ENCODE results near the gene CAPN9.

CAPN9 gene

GRCh38 chr1:230834292-230834691, 87.1 kb downstream of the CAPN9 start:
- Histone ChIP-seq H3K4me3 (ENCODE audit: low read depth in 1 of 2, low read length in 2 of 2) (no peak overlapping the region), H3K9ac (ENCODE audit: low read depth, low read length) (no peak overlapping the region), H3K27ac (ENCODE audit: low read length) (no peak overlapping the region), H2AFZ (ENCODE audit: low read depth, low read length) (no peak overlapping the region), H3K4me2 (ENCODE audit: insufficient read depth, low read length) (no peak overlapping the region), H3K4me1 (ENCODE audit: insufficient read depth, low read length) (no peaks in the 10 kb centered on the region), H3K36me3 (ENCODE audit: insufficient read depth, low read length) (peaks cover 9% of the 10 kb centered on the region; the same call in 1 of the 2 replicates), H3K9me3 (ENCODE audit: insufficient read depth, low read length, severe bottlenecking) (no peaks in the 10 kb centered on the region), H3K27me3 (ENCODE audit: insufficient read depth, low read length, poor library complexity) (no peaks in the 10 kb centered on the region), H3K79me2 (ENCODE audit: insufficient read depth, low read length) (no peaks in the 10 kb centered on the region), H4K20me1 (ENCODE audit: insufficient read depth, low read length) (no peaks in the 10 kb centered on the region)
- no peak for TF ChIP-seq CTCF (IDR thresholded peaks at IDR 0.05; ENCODE audit: borderline replicate concordance, extremely low read depth, low read length, poor library complexity, severe bottlenecking)
- no peak for TF ChIP-seq EZH2 (IDR thresholded peaks at IDR 0.05; ENCODE audit: borderline replicate concordance, low read depth, low read length, severe bottlenecking)
- ATAC-seq (ENCODE audit: insufficient read depth, low read depth) = no peak
- DNase-seq = no peak

GRCh38 chr1:230836347-230836746, 89.2 kb downstream of the CAPN9 start:
- Histone ChIP-seq H3K4me3 (ENCODE audit: low read depth in 1 of 2, low read length in 2 of 2) (no peak overlapping the region), H4K20me1 (ENCODE audit: insufficient read depth, low read length) (no peaks in the 10 kb centered on the region), H2AFZ (ENCODE audit: low read depth, low read length) (no peak overlapping the region), H3K27me3 (ENCODE audit: insufficient read depth, low read length, poor library complexity) (no peaks in the 10 kb centered on the region), H3K4me2 (ENCODE audit: insufficient read depth, low read length) (no peak overlapping the region), H3K9ac (ENCODE audit: low read depth, low read length) (no peak overlapping the region), H3K27ac (ENCODE audit: low read length) (no peak overlapping the region), H3K4me1 (ENCODE audit: insufficient read depth, low read length) (no peaks in the 10 kb centered on the region), H3K9me3 (ENCODE audit: insufficient read depth, low read length, severe bottlenecking) (no peaks in the 10 kb centered on the region), H3K79me2 (ENCODE audit: insufficient read depth, low read length) (no peaks in the 10 kb centered on the region), H3K36me3 (ENCODE audit: insufficient read depth, low read length) (peaks cover 9% of the 10 kb centered on the region; the same call in 1 of the 2 replicates)
- TF ChIP-seq CTCF (IDR thresholded peaks at IDR 0.05; ENCODE audit: borderline replicate concordance, extremely low read depth, low read length, poor library complexity, severe bottlenecking) (no peak), EZH2 (IDR thresholded peaks at IDR 0.05; ENCODE audit: borderline replicate concordance, low read depth, low read length, severe bottlenecking) (no peak)
- ATAC-seq (ENCODE audit: insufficient read depth, low read depth) = no peak
- no peak for DNase-seq

- H4K20me1 ChIP-seq (ENCODE audit: insufficient read depth, low read length) = no peaks in the 10 kb centered on the region
- no peaks in the 10 kb centered on the region for H3K9me3 ChIP-seq (ENCODE audit: insufficient read depth, low read length, severe bottlenecking)
- H3K27me3 ChIP-seq (ENCODE audit: insufficient read depth, low read length, poor library complexity) = no peaks in the 10 kb centered on the region
- TF ChIP-seq EZH2 (IDR thresholded peaks at IDR 0.05; ENCODE audit: borderline replicate concordance, low read depth, low read length, severe bottlenecking) (no peak), CTCF (IDR thresholded peaks at IDR 0.05; ENCODE audit: borderline replicate concordance, extremely low read depth, low read length, poor library complexity, severe bottlenecking) (no peak)
- H3K4me2 ChIP-seq (ENCODE audit: insufficient read depth, low read length) = no peak overlapping the region
- no peak overlapping the region for H3K4me3 ChIP-seq (ENCODE audit: low read depth in 1 of 2, low read length in 2 of 2)
- H3K9ac ChIP-seq (ENCODE audit: low read depth, low read length) = no peak overlapping the region
- ATAC-seq (ENCODE audit: insufficient read depth, low read depth) = no peak
- no peak overlapping the region for H3K27ac ChIP-seq (ENCODE audit: low read length)
- no peak overlapping the region for H2AFZ ChIP-seq (ENCODE audit: low read depth, low read length)
- H3K36me3 ChIP-seq (ENCODE audit: insufficient read depth, low read length) = peaks cover 9% of the 10 kb centered on the region; the same call in 1 of the 2 replicates
- no peaks in the 10 kb centered on the region for H3K4me1 ChIP-seq (ENCODE audit: insufficient read depth, low read length)
- H3K79me2 ChIP-seq (ENCODE audit: insufficient read depth, low read length) = no peaks in the 10 kb centered on the region
- DNase-seq = no peak
Measured at GRCh38 chr1:230836793-230837192, 89.6 kb downstream of the CAPN9 start.

GRCh38 chr1:230839173-230839572, 92.0 kb downstream of the CAPN9 start:
- Histone ChIP-seq H3K27me3 (ENCODE audit: insufficient read depth, low read length, poor library complexity) (no peaks in the 10 kb centered on the region), H3K36me3 (ENCODE audit: insufficient read depth, low read length) (peaks cover 19% of the 10 kb centered on the region), H2AFZ (ENCODE audit: low read depth, low read length) (no peak overlapping the region), H4K20me1 (ENCODE audit: insufficient read depth, low read length) (no peaks in the 10 kb centered on the region), H3K4me3 (ENCODE audit: low read depth in 1 of 2, low read length in 2 of 2) (no peak overlapping the region), H3K9ac (ENCODE audit: low read depth, low read length) (no peak overlapping the region), H3K9me3 (ENCODE audit: insufficient read depth, low read length, severe bottlenecking) (no peaks in the 10 kb centered on the region), H3K79me2 (ENCODE audit: insufficient read depth, low read length) (no peaks in the 10 kb centered on the region), H3K4me2 (ENCODE audit: insufficient read depth, low read length) (no peak overlapping the region), H3K4me1 (ENCODE audit: insufficient read depth, low read length) (no peaks in the 10 kb centered on the region), H3K27ac (ENCODE audit: low read length) (no peak overlapping the region)
- no peak for ATAC-seq (ENCODE audit: insufficient read depth, low read depth)
- TF ChIP-seq CTCF (IDR thresholded peaks at IDR 0.05; ENCODE audit: borderline replicate concordance, extremely low read depth, low read length, poor library complexity, severe bottlenecking) (no peak), EZH2 (IDR thresholded peaks at IDR 0.05; ENCODE audit: borderline replicate concordance, low read depth, low read length, severe bottlenecking) (no peak)
- DNase-seq = no peak

All from DND-41 (cell line).